Ishikawa (cell line): ENCODE measurements around the gene OR2D3.

Experiments used
- CEBPB ChIP-seq: IDR thresholded peaks from 2 replicates; pipeline ENCODE4 v1.6.1; 2012
- CREB1 ChIP-seq: IDR thresholded peaks from 2 replicates; pipeline ENCODE4 v1.6.1; 2012; ENCODE audit warnings: low read depth
- EGR1 ChIP-seq: IDR thresholded peaks from 2 replicates; pipeline ENCODE4 v1.6.1; 2012
- EP300 ChIP-seq: IDR thresholded peaks from 2 replicates; pipeline ENCODE4 v1.6.1; 2012; ENCODE audit warnings: borderline replicate concordance
- FOXM1 ChIP-seq: IDR thresholded peaks from 2 replicates; pipeline ENCODE4 v1.6.1; 2012; ENCODE audit warnings: low read depth, borderline replicate concordance
- NFIC ChIP-seq: IDR thresholded peaks from 2 replicates; pipeline ENCODE4 v1.6.1; 2012
- RAD21 ChIP-seq: IDR thresholded peaks from 2 replicates; pipeline ENCODE4 v1.6.1; 2012; ENCODE audit warnings: low read depth
- REST ChIP-seq: IDR thresholded peaks from 2 replicates; pipeline ENCODE4 v1.6.1; 2012; ENCODE audit warnings: low read depth, mild to moderate bottlenecking
- TAF1 ChIP-seq: IDR thresholded peaks from 2 replicates; pipeline ENCODE4 v1.6.1; 2012; ENCODE audit warnings: low read depth, mild to moderate bottlenecking
- TCF12 ChIP-seq: IDR thresholded peaks from 2 replicates; pipeline ENCODE4 v1.6.1; 2012; ENCODE audit warnings: low read depth
- TEAD4 ChIP-seq: IDR thresholded peaks from 2 replicates; pipeline ENCODE4 v1.6.1; 2012
- YY1 ChIP-seq: IDR thresholded peaks from 2 replicates; pipeline ENCODE4 v1.6.1; 2012; ENCODE audit warnings: low read depth
- ZBTB7A ChIP-seq: IDR thresholded peaks from 2 replicates; pipeline ENCODE4 v1.6.1; 2012; ENCODE audit warnings: low read depth
- TF ChIP-seq, protein P1 (sequence below): IDR thresholded peaks from 2 replicates; pipeline ENCODE4 v1.6.1; 2012
- TF ChIP-seq, protein P2 (sequence below): IDR thresholded peaks from 2 replicates; pipeline ENCODE4 v1.6.1; 2012

The OR2D3 gene

GRCh38 chr11:6941970-6942369 is 21.2 kb downstream of the OR2D3 start:
- no peak for TF ChIP-seq YY1
- TF ChIP-seq TCF12 = no peak
- TF ChIP-seq, protein P1, sequence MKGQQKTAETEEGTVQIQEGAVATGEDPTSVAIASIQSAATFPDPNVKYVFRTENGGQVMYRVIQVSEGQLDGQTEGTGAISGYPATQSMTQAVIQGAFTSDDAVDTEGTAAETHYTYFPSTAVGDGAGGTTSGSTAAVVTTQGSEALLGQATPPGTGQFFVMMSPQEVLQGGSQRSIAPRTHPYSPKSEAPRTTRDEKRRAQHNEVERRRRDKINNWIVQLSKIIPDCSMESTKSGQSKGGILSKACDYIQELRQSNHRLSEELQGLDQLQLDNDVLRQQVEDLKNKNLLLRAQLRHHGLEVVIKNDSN = no peak
- no peak for TF ChIP-seq RAD21
- TF ChIP-seq ZBTB7A = no peak
- no peak for TF ChIP-seq REST

DNA sequence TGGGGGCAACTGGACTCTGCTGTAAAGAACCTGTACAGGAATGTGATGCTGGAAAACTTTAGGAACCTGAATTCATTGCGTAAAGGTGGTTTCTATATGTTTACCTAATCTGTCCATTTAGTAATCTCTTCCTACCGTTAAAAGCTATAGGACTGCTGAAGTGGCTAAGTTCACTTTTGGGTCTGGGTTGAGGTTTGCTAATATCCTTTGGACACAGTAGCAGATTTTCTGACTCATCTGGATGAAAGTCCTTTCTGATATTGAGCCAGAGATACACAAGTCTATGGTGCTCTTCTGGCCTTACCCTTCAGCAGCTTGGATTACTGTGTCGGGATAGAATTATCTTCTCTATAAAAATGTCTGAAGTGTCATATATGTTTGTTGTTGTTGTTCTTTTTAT is 22.3 kb downstream of the OR2D3 start:
- TF ChIP-seq TAF1 (no peak), EP300 (no peak), RAD21 (no peak), CEBPB (no peak), EGR1 (no peak), REST (no peak), NFIC (no peak), FOXM1 (no peak), YY1 (no peak), ZBTB7A (no peak), CREB1 (no peak), TEAD4 (no peak), TCF12 (no peak)
- TF ChIP-seq, protein P2, sequence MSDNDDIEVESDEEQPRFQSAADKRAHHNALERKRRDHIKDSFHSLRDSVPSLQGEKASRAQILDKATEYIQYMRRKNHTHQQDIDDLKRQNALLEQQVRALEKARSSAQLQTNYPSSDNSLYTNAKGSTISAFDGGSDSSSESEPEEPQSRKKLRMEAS = no peak
- TF ChIP-seq, protein P1 = no peak

GRCh38 chr11:6962141-6962540 is 41.3 kb downstream of the OR2D3 start:
- TF ChIP-seq FOXM1 (no peak), YY1 (no peak), TAF1 (no peak), CEBPB (no peak), EP300 (no peak), RAD21 (no peak), REST (no peak), CREB1 (no peak), EGR1 (no peak), TEAD4 (no peak), ZBTB7A (no peak), NFIC (no peak), TCF12 (no peak)
- TF ChIP-seq, protein P2 = no peak
- TF ChIP-seq, protein P1 = no peak

GRCh38 chr11:6962673-6963072 is 41.9 kb downstream of the OR2D3 start:
- no peak for TF ChIP-seq TAF1
- no peak for TF ChIP-seq RAD21

- TF ChIP-seq CEBPB (no peak), CREB1 (no peak), EGR1 (no peak), REST (no peak), ZBTB7A (no peak), TEAD4 (no peak)
These were observed 48.0 kb downstream of the OR2D3 start for GRCh38 chr11:6968816-6969215.
